IPS-15b (cell line): ENCODE data around the gene PHTF1.

Source experiments
- H3K27me3 ChIP-seq: one replicate; pipeline ENCODE4 v1.6.1; 2013; ENCODE audit warnings: low read length; ENCODE audit not compliant: control insufficient read depth, insufficient read depth
- H3K36me3 ChIP-seq: one replicate; pipeline ENCODE4 v1.6.1; 2013; ENCODE audit warnings: low read length; ENCODE audit not compliant: control insufficient read depth, insufficient read depth
- H3K4me1 ChIP-seq: one replicate; pipeline ENCODE4 v1.6.1; 2013; ENCODE audit warnings: mild to moderate bottlenecking, low read length; ENCODE audit not compliant: control insufficient read depth, insufficient read depth
- H3K4me3 ChIP-seq: one replicate; pipeline ENCODE4 v1.5.1; 2013; ENCODE audit warnings: low read depth, low read length
- H3K9ac ChIP-seq: one replicate; pipeline ENCODE4 v1.6.1; 2013; ENCODE audit warnings: low read depth, mild to moderate bottlenecking, low read length
- H3K9me3 ChIP-seq: one replicate; pipeline ENCODE4 v1.6.1; 2013; ENCODE audit warnings: mild to moderate bottlenecking, low read length; ENCODE audit not compliant: control insufficient read depth, insufficient read depth

PHTF1 gene

GRCh38 chr1:113657126-113657525, 102.2 kb downstream of the PHTF1 start:
- no peaks in the 10 kb centered on the region for H3K9me3 ChIP-seq
- H3K27me3 ChIP-seq: no peaks in the 10 kb centered on the region
- H3K4me3 ChIP-seq: no peak overlapping the region
- no peaks in the 10 kb centered on the region for H3K36me3 ChIP-seq
- H3K9ac ChIP-seq: no peak overlapping the region
- H3K4me1 ChIP-seq: no peaks in the 10 kb centered on the region

GRCh38 chr1:113654883-113655282, 104.4 kb downstream of the PHTF1 start:
- Histone ChIP-seq H3K27me3 (no peaks in the 10 kb centered on the region), H3K4me1 (no peaks in the 10 kb centered on the region), H3K4me3 (no peak overlapping the region), H3K36me3 (no peaks in the 10 kb centered on the region), H3K9me3 (no peaks in the 10 kb centered on the region), H3K9ac (no peak overlapping the region)

- no peak overlapping the region for H3K9ac ChIP-seq
- no peaks in the 10 kb centered on the region for H3K36me3 ChIP-seq
- H3K27me3 ChIP-seq: no peaks in the 10 kb centered on the region
- no peak overlapping the region for H3K4me3 ChIP-seq
- no peaks in the 10 kb centered on the region for H3K4me1 ChIP-seq
- H3K9me3 ChIP-seq: no peaks in the 10 kb centered on the region
Measured at GRCh38 chr1:113653741-113654140, 105.5 kb downstream of the PHTF1 start.

- H3K4me1 ChIP-seq: no peaks in the 10 kb centered on the region
- H3K36me3 ChIP-seq: no peaks in the 10 kb centered on the region
- no peaks in the 10 kb centered on the region for H3K27me3 ChIP-seq
- no peaks in the 10 kb centered on the region for H3K9me3 ChIP-seq
- H3K4me3 ChIP-seq: no peak overlapping the region
- H3K9ac ChIP-seq: no peak overlapping the region
Measured at GRCh38 chr1:113652771-113653170, 106.5 kb downstream of the PHTF1 start.

GRCh38 chr1:113648478-113648877, 110.8 kb downstream of the PHTF1 start:
- no peaks in the 10 kb centered on the region for H3K4me1 ChIP-seq
- H3K9me3 ChIP-seq: no peaks in the 10 kb centered on the region
- no peaks in the 10 kb centered on the region for H3K36me3 ChIP-seq
- no peaks in the 10 kb centered on the region for H3K27me3 ChIP-seq
- H3K4me3 ChIP-seq: no peak overlapping the region
- H3K9ac ChIP-seq: no peak overlapping the region

GRCh38 chr1:113647164-113647563, 112.1 kb downstream of the PHTF1 start:
- Histone ChIP-seq H3K9ac (no peak overlapping the region), H3K27me3 (no peaks in the 10 kb centered on the region), H3K4me3 (no peak overlapping the region)

More at GRCh38 chr1:113647164-113647563, 112.1 kb downstream of the PHTF1 start:
- Histone ChIP-seq H3K4me1 (no peaks in the 10 kb centered on the region), H3K36me3 (no peaks in the 10 kb centered on the region), H3K9me3 (no peaks in the 10 kb centered on the region)
